Stimulated activated CD4-positive, alpha-beta T cell treated with anti-CD3 and anti-CD28 coated beads, TNF-alpha, amount 100 ng/mL, for 4 hours (primary cell): ENCODE results near the gene CFAP97.
"Not testable (repeated sequence)": the region's sequence is repeated elsewhere in the genome, so short reads cannot be mapped to it uniquely, and the experiment has no call there.

Experiments used
- DNase-seq, 3 experiments: peaks; one replicate each; pipeline ENCODE4 v3.0.0-alpha.2; 2020; ENCODE audit warnings: low read depth in 3 of 3

The CFAP97 gene

DNA sequence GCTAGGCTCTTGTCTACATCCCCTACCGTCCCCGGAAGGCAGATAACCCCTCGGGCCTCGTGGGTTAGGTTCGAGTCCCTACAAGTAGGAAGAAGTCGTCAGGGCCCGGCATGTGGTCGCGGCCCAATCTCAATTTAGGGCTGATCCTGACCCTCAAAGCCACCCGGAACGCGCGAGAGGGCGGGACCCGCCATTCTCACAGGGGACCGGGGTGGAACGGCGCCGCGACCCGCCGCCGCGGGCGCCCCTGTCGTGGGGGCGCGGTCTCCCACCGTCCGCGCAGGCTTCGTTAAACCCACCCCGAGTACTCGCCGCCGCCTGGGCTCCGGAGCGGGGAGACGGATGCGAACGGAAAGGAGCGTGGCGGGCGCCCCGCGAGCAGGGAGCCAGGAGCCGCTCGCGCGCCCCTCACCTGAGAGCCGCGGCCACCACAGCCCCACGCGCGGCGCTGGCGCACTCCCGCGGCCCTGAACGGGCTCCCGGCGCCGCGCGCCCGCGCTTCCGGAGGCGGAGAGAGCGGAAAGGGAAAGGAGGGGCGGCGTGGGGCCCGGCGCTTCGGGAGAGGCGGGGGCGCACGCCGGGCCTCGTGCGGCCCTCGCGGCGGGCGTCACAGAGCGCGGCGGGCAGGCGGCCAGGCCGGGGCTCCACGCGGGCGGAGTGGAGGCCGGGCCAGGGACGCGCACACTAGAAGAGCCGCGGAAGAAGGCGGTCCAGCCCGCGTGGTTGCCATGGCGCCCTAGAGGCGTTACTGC, at the start of gene CFAP97:
TSS of gene CFAP97 (minus strand) at position 515 of the 752 bp plus-strand sequence. CDS start 12,804 bp downstream, outside the sequence.
- peak; percentile 70 to 76 (median 74) for DNase-seq

DNA sequence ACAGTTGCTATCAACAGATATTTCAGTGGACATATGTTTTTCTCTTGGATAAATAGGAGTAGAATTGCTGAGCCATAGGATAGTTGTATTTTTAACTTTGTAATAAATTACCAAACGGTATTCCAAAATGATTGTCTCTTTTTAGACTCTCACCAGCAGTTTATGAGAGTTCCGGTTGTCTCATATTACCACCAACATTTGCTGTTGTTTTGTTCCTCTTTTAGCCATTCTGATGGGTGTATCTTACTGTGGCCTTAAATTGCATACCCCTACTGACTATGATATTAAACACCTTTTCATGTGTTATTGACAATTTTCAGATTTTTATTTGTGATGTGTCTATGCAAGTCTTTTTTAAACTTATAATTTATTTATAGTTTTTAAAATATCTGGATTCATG, 45.3 kb upstream of the CFAP97 start:
- DNase-seq, result no peak

DNA sequence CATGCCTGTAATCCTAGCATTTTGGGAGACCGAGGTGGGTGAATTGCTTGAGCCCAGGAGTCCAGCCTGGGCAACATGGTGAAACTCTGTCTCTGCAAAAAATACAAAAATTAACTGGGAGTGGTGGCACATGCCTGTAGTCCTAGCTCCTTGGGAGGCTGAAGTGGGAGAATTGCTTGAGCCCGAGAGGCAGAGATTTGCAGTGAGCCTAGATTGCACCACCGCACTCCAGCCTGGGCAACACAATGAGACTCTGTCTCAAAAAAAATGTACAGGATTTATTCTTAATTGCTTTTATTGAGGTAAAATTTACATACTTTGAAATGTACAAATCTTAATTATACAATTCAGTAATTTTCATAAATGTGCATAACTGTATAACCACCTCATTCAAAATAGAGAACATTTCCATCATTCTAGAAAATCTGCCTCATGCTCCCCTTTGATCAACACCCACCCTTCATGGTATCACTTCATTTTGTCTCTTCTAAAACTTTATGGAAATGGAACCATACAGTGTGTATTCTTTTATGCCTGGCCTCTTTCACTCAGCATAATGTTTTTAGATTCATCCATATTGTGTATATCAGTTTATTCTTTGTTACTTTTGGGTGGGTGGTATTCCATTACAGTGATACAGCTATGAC, 44.7 kb upstream of the CFAP97 start:
- no peak for DNase-seq

DNA sequence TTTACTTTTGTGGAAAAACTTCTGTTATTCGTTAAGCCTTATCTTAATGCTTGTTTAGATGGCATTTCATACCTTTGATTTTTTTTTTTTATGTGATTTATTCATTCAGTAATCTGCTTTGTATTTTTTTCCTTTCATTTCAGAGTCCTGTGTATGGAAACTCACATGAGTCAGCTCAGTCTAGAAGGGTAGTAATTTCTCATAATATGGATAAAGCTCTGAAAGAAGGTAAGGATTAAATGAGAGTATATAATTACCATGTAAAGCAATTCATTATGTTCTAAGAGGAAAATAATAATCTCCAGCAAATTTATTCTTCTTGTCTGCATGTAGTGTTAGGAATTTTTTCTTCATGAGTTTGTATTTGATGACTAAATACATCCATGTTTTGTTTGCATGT, 43.4 kb upstream of the CFAP97 start:
- DNase-seq, result no peak

DNA sequence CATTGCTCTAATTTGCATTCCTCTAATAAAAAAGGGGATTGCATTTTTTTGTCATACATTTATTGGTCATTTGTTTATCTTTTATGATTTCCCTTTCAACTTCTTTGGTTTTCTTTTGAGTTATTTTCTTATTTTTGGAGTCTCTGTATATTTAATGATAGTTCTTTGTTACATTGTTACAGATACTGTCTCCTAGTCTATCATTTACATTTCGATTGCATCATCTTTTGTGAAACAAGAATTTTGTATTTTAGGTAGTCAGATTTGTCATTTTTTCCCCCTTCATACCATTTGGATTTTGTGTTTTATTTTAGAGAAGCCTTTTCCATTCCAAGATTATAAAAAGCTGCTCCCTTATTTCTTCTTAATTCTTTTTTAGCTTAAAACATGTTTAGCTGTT, 42.7 kb upstream of the CFAP97 start:
- no peak for DNase-seq

DNA sequence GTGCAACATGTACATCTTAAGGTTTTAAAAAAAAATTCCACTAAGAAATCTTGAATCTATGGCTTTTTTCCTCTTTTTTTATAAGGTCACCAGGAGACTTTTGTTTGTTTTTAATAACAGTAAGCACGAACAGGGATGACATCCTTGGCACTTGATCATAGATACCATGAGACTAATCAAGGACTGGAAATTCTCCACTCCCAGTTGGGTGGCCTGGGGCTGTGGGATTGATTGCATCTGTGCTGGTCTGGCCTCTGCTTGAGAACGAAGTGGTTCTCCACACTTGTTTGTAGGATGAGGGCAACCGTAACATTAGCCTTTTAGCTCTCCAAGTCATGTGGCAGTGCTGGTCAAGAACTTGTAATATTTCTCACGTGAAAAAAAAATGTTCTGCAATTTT, 41.0 kb upstream of the CFAP97 start:
- no peak for DNase-seq

DNA sequence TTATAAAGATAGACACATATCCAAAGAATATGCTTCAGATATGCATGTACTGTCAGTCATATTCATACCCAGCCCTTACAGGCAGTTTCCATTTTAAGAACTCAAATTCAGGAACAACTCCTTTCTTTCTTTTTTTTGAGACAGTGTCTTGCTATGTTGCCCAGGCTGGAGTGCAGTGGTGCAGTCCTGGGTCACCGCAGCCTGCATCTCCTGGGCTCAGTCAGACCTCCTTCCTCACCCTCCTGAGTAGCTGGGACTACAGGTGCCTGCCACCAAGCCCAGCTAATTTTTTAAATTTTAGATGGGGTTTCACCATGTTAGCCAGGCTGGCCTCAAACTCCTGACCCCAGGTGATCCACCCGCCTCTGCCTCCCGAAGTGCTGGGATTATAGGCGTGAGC, 40.1 kb upstream of the CFAP97 start:
- DNase-seq, result no peak

DNA sequence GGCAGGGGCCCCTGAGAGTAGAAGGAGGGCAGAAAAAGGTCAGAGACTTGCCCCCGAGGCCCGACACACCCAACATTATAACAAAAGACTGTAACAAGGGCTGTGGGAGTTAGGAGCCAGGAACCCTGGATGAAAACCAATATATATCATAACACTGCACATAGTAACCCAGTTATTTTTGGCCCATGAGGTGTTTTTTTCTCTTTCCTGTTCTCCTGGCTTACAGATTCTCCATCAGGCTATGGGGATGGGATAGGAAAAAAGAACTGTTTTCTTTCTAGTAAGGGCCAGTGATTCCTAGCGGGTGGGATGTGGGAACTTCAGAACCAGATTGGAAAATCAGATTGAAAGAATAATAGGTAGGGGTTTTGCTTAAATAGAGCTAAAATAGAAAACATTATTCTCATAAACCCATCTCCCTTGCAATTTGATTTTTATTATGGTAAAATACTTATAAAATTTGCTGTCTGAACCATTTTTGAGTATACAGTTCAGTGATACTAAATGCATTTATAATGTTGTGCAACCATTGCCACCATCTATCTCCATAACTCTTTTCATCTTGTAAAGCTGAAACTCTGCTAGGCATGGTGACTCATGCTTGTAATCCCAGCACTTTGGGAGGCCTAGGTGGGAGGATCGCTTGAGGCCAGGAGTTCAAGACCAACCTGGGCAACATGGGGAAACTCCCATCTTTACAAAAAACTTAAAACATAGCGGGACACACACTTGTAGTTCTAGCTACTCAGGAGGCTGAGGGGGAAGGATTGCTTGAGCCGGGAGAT, 39.1 kb upstream of the CFAP97 start:
- DNase-seq, result no peak

DNA sequence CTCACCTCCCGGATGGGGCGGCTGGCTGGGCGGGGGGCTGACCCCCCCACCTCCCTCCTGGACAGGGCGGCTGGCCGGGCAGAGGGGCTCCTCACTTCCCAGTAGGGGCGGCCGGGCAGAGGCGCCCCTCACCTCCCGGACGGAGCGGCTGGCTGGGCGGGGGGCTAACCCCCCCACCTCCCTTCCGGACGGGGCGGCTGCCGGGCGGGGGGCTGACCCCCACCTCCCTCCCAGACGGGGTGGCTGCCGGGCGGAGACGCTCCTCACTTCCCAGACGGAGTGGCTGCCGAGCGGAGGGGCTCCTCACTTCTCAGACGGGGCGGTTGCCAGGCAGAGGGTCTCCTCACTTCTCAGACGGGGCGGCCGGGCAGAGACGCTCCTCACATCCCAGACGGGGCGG, 36.7 kb upstream of the CFAP97 start:
- DNase-seq, result not testable (repeated sequence)

DNA sequence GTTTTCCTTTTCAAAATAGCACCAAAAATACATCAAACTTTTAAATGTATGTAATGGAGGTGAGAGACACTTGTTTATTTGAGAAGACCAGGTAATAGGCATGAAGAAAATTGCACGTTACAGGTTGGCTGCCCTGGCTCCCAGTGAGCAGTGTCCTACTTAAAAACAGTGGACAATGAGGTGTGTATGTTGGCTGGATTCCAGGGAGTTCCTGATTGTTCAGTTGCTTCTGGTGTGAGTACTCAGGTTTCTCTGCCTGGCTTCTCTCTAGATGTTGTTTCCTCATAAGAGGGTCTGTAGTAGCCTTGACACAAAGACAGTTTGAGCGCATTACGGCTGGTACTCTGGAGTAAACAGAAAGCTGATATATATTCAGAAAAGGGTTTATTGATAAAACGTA, 35.0 kb upstream of the CFAP97 start:
- DNase-seq, result no peak

DNA sequence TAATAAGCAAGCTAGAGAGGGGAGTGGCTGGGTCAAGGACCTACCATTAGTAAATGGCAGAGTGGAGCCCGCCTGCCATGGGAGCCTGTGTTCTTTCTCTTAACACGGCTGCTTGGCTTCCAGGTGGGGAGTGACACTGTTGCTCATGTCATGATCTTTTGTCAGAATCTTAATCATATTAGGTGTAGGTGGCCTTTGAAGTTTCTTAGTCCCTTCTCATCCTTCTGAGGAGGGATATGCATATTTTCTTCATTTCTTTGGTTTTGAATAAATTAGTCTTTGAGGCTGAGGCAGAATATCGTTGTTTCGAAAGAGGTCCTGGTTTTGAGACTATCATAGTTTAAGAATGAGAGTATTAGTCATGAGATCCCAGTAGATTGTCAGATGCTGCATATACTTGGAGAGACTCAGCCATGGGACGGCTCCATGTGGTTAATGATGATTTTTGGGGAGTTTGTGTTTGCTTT, 34.4 kb upstream of the CFAP97 start:
- no peak for DNase-seq

DNA sequence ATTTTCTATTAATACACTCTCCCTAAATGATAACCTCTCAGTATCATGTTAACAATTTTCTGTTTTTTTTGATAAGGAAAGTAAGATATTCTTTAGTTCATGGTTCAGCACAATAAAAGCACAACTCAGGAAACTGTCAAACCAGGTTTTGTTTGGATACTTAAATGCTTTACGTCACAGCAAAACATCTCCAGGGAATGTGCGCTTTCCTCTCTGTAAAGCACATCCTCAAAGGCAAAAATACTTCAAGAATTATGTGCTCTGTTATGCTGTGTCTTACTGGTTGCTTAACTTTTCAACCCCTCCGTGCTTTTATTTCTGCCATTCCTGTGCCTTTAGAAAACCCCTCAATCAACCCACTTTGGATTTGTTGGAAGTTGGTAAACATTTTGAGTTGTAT, 33.4 kb upstream of the CFAP97 start:
- no peak for DNase-seq

DNA sequence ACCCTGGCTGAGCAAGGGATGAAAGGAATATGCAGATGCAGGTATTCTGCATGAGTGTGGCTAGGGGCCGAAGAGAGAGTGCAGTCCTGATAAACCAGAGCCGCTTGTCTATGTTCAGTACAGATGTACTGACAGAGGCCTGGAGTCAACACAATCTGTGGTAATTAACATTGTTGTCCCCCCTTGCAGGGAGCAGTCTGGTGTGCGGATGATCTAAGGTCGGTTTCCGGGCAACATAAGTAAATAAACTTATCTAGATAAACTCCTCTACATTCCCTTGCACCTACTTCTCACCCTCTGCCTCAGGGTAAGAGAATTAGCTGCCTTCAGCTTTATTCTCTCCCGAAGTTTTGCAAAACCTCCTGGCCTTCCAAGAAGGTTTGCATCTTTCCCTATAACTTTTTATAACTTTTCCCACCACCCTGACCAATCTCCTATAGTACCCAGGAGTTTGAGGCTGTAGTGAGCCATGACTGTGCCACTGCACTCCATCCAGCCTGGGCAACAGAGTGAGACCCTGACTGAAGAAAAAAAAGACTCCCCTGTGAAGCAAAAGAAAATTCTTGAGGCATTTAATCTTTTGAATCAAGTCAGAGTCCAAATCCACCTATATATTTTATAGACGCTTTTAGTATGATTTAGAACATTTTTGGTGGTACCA, 32.2 kb upstream of the CFAP97 start:
- no peak for DNase-seq

DNA sequence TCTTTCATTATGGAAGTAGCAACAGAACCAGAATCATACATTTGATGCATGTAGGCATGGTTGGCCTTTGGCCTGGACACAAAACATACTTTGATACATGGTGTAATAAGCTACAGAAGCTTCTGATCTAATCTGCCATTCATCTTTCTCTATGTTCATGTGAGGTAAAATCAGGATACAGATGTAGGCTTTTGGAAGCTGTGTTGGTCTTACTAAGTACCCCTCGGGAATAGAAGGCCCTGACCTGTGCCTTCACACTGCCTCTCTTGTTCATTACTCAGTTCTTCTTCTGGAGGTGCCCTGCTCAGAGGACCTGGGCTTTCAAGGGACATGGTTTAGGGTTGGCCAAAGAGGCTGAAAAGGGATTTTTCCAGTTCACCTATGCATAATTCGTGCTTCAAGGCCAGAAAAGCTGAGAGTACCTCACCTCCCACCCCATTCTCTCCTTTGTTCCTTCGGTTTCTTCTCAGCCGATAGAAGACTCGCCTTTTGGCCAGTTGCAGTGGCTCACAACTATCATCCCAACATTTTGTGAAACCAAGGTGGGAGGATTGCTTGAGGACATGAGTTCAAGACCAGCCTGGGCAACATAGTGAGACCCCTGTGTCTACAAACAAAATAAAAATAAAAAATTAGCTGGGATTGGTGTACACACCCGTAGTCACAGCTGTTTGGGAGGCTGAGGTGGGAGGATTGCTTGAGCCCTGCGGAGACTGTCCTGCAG, 31.5 kb upstream of the CFAP97 start:
- no peak for DNase-seq

DNA sequence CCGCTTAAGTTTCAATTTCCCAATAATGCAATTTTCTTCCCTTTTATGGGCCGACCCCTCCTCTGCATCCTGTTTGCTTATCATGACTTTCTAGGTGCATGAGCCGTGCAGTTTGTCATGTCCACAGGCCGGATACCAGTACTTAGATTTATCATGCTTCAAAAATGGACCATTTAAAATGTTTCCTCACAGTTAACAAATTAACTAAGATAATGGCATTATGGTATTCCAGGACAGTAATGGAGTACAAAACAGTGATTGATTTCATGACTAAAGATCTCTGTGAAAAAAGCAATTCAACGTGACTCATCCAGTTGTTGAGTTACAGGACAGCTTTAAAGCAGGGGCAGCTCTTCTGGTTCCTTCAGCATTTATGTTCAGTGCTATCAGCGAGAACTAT, 28.6 kb upstream of the CFAP97 start:
- no peak for DNase-seq

DNA sequence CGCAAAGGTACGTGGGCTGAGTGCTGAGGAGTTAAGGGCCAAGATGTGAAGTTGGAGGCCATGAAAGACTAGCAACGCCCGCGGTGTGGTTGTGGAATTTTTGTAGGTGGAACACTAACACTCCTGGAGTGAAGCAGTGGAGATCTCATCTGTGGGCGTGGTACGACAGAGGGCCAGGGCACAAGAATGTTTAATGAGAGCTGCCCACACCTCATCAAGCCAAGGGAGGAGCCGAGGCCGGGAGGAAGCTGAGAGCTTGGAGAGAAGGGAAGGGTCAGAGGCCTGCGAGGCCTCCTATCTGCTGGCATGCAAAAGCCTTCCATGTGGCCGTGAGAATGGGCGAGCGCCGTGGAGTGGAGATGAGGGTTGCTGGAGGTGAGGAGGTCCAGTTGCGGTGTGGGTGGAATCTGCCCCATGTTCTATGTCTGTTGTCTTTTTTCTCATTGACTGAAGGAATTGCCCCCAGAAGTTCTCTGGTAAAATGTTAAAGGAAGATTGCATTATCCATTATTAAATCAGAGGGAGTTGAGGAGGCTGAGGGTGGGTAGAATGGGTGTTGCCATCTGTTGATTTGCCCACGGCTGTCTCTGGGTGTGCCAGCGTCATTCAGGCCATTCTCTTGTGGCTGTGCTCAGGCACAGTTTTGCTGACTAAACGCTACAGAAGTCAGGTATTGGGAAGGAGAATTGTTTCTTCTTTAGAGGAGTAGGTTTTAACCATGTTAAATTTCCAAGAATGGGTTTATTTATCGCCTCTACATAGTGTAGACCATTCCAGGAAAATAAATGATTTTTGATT, 25.4 kb upstream of the CFAP97 start:
- DNase-seq, result no peak

DNA sequence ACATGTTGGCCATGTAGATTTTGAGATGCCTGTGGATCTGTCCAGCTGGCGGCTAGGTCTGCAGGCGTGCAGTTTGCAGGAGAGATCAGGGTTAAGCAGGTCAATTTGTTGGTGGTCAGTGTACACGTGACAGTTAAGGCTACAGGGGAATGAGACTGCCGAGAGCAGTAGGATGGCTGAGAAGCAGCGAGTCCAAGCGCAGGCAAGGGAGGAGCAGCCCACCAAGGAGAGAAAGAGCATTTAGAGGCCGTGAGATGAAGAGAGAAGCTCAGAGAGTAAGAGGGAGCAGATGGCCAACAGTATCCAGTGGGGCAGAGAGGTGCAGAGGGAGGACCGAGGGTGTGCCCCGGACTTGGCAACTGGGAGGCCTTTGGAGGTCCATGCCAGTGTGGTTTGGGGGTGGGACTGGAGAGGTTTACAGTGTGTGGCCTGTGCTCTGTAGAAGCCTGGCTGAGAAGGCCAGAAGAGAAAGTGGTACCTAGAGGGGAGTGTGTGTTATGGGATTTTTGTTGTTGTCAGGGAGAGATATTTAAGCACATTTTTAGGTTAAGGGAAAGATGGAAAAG, 24.0 kb upstream of the CFAP97 start:
- DNase-seq, result no peak

DNA sequence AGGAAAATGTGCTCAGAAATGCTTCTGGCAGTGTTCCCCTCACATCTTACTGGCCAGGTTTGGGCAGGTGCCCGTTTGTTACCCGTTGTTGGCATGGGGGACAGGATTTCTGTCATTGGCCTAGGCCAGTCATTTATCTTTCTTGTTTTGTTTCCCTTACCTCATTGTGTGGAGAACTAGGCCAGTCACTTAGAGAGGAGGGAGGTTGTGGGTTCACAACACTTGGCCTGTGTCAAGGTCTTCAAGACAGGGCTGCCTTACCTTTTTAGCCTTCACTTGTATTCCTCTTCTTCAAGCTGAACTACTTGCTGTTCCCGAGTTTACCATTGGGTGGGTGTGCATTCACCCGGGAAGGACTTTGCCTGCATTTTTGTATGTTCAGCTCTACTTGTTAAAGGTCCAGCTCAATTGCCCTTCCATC, 23.3 kb upstream of the CFAP97 start:
- no peak for DNase-seq

DNA sequence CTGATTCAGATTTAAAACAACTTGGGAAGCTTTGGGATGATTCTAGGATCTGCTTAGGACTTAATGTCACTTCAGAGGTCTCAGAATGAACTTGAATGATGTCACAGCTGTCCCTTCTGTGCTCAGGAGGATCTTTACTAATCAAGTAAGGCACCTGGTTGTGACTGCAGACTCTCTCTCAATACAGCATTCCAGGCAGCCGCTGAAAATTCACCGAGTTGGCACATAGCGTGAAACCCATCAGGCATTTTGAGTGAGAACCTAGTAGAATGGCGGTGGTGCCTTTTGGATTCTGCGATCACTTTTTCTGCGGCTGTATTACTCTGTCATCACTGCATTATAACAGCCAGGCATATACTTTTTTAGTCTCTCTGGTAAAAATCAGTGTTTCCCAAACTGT, 22.1 kb upstream of the CFAP97 start:
- DNase-seq, result no peak

DNA sequence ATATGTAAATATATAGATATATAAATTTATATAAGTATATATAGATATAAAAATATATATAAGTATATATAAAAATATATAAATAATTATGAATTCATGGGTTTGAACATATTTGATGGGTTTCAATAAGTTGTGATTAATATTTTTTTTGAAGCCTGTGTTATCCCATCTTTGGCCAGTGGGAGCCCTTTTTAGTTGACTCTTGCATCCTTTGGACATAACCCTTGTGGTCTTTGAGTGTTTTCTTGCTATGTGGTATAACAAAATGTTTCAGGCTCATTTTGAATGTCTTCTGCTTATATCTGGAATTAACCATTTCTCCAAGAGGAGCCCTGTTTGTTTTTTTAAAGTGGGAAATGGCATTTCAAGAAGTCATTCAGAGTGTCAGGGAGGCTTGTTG, 20.8 kb upstream of the CFAP97 start:
- DNase-seq, result no peak
